HCT116 (cell line): Measurements from ENCODE around the gene CEP112. TPM values are rescaled to one million over a fixed set of nuclear protein-coding genes. Genes with fewer than 3 reads are reported as not detected.

ENCODE experiments used
- ATAC-seq: fragments of 200-7000 bp; cut with Tn5 transposase; 2 replicates; pipeline ENCODE4 v1.9.1; 2020; ENCODE audit warnings: mild to moderate bottlenecking, moderate library complexity
- BruUV-seq: library from RNA; stranded (reverse); fragments of 400-500 nt; replicated peaks from 2 replicates; lab custom pipeline; 2021; lab: Mats Ljungman, UMichigan
- CTCF ChIA-PET: fragments of 300-600 bp; sonication (Branson Sonifier 250); formaldehyde crosslinking; loops from one replicate; lab custom pipeline; 2021; ENCODE audit warnings: antibody characterized with exemption; lab: Charles Lee
- POLR2A ChIA-PET: fragments of 300-600, 350-600 bp; sonication (Branson Sonifier 250); formaldehyde crosslinking; loops from one replicate; lab custom pipeline; 2021; ENCODE audit warnings: antibody characterized with exemption; lab: Charles Lee
- RAD21 ChIA-PET, 2 experiments: fragments of 300-600 bp; sonication (Branson Sonifier 250); formaldehyde crosslinking; loops; one replicate each; lab custom pipeline; 2023; ENCODE audit warnings: low total read pairs in 2 of 2; ENCODE audit not compliant: uncharacterized antibody in 2 of 2, unreplicated experiment in 2 of 2, low non-redundant PET in 1 of 2; lab: Charles Lee
- DNase-seq: peaks from one replicate; pipeline ENCODE4 v3.0.0-alpha.2; 2010; ENCODE audit warnings: low read depth, low spot score
- H2AFZ ChIP-seq: fragments of 200-600 bp; shearing (Covaris generic), sonication (generic); 2 replicates; pipeline ENCODE4 v1.6.1; 2017; ENCODE audit warnings: low read depth, mixed run types, mixed read lengths, antibody characterized with exemption, low read length; ENCODE audit not compliant: poor library complexity, severe bottlenecking
- H3K27ac ChIP-seq: 2 replicates; pipeline ENCODE4 v1.5.1; 2012; ENCODE audit warnings: low read depth, low read length
- H3K27me3 ChIP-seq: fragments of 200-600 bp; sonication (generic); 2 replicates; pipeline ENCODE4 v1.6.1; 2016; ENCODE audit warnings: mixed run types, low read length, mixed read lengths; ENCODE audit not compliant: insufficient read depth
- H3K36me3 ChIP-seq, 2 experiments: fragments of 200-500 bp in 1 of 2; fragments of 200-600 bp in 1 of 2; sonication (Bioruptor generic) in 1 of 2; sonication (generic) in 1 of 2; 2 replicates each; pipeline versions ENCODE4 v1.5.1 to v1.6.1; 2014 to 2016; ENCODE audit warnings: low read length in 2 of 2, inconsistent platforms in 1 of 2, mixed read lengths in 1 of 2, mixed run types in 1 of 2; ENCODE audit not compliant: insufficient read depth in 2 of 2, control insufficient read depth in 1 of 2
- H3K4me1 ChIP-seq, 2 experiments: fragments of 200-600 bp in 1 of 2; sonication (generic) in 1 of 2; 2 replicates each; pipeline versions ENCODE4 v1.5.1 to v1.6.1; 2012 to 2017; ENCODE audit warnings: low read length in 2 of 2, inconsistent platforms in 1 of 2, mild to moderate bottlenecking in 1 of 2, mixed read lengths in 1 of 2, mixed run types in 1 of 2, moderate library complexity in 1 of 2; ENCODE audit not compliant: insufficient read depth in 2 of 2, control insufficient read depth in 1 of 2
- H3K4me2 ChIP-seq: fragments of 200-600 bp; sonication (generic); 2 replicates; pipeline ENCODE4 v1.6.1; 2017; ENCODE audit warnings: mixed run types, low read length, mixed read lengths
- H3K4me3 ChIP-seq, 2 experiments: fragments of 200-600 bp in 1 of 2; sonication (generic) in 1 of 2; replicated peaks in 1 of 2; 2 replicates each; pipeline ENCODE4 v1.5.1; 2011 to 2016; ENCODE audit warnings: low read length in 2 of 2, control low read depth in 1 of 2, low read depth in 1 of 2, mild to moderate bottlenecking in 1 of 2, mixed read lengths in 1 of 2, mixed run types in 1 of 2
- H3K79me2 ChIP-seq: fragments of 200-600 bp; sonication (generic); 2 replicates; pipeline ENCODE4 v1.6.1; 2017; ENCODE audit warnings: mild to moderate bottlenecking, mixed run types, low read length, moderate library complexity, mixed read lengths; ENCODE audit not compliant: insufficient read depth
- H3K9ac ChIP-seq: fragments of 200-600 bp; sonication (generic); 2 replicates; pipeline ENCODE4 v1.6.1; 2016; ENCODE audit warnings: low read length, mixed read lengths
- H3K9me2 ChIP-seq: fragments of 200-600 bp; sonication (generic), shearing (Covaris generic); 2 replicates; pipeline ENCODE4 v1.6.1; 2017; ENCODE audit warnings: mixed run types, mild to moderate bottlenecking, moderate library complexity; ENCODE audit not compliant: insufficient read depth
- H3K9me3 ChIP-seq, 2 experiments: fragments of 200-500 bp in 1 of 2; fragments of 200-600 bp in 1 of 2; sonication (Bioruptor generic) in 1 of 2; sonication (generic) in 1 of 2; 2 replicates each; pipeline ENCODE4 v1.6.1; 2014 to 2017; ENCODE audit warnings: low read length in 2 of 2, mixed read lengths in 2 of 2, inconsistent platforms in 1 of 2, low read depth in 1 of 2, mild to moderate bottlenecking in 1 of 2, mixed run types in 1 of 2, moderate library complexity in 1 of 2; ENCODE audit not compliant: control insufficient read depth in 1 of 2, insufficient read depth in 1 of 2
- H4K20me1 ChIP-seq: fragments of 200-600 bp; sonication (generic), shearing (Covaris generic); 2 replicates; pipeline ENCODE4 v1.6.1; 2017; ENCODE audit warnings: mixed run types, mild to moderate bottlenecking, moderate library complexity; ENCODE audit not compliant: insufficient read depth
- EZH2phosphoT487 ChIP-seq: fragments of 200-600 bp; IDR thresholded peaks from 2 replicates; pipeline ENCODE4 v1.6.1; 2018; ENCODE audit warnings: antibody characterized with exemption, borderline replicate concordance
- FOSL1 ChIP-seq: IDR thresholded peaks from 2 replicates; pipeline ENCODE4 v1.6.1; 2012; ENCODE audit warnings: low read depth
- TCF7L2 ChIP-seq: IDR thresholded peaks from 2 replicates; pipeline ENCODE4 v1.7.0; 2011; ENCODE audit warnings: borderline replicate concordance, inconsistent platforms; ENCODE audit not compliant: insufficient read depth, insufficient read length; ENCODE audit errors: extremely low read depth
- ZNF274 ChIP-seq: fragments of 200-500 bp; sonication (Bioruptor generic); IDR thresholded peaks from 2 replicates; pipeline ENCODE4 v1.6.1; 2014; ENCODE audit warnings: mild to moderate bottlenecking, low read depth, low read length, inconsistent platforms
- intact Hi-C: fragments of 100-400 bp; cut with micrococcal nuclease; formaldehyde crosslinking; loops from 2 replicates; pipeline ENCODE4 v1.10.0; 2022
- total RNA-seq: library from RNA; stranded (reverse); gene quantifications from one replicate; pipeline ENCODE4 v1.2.1, GENCODE V29; 2021; ENCODE audit not compliant: unreplicated experiment
- TF ChIP-seq, protein P1 (sequence below): IDR thresholded peaks from 2 replicates; pipeline ENCODE4 v1.6.1; 2011; ENCODE audit warnings: mild to moderate bottlenecking, low read length, moderate library complexity; ENCODE audit not compliant: insufficient replicate concordance; ENCODE audit errors: extremely low read depth

The CEP112 gene
- total RNA-seq, 1 experiment from 2014 or later: 10.9 TPM

DNA sequence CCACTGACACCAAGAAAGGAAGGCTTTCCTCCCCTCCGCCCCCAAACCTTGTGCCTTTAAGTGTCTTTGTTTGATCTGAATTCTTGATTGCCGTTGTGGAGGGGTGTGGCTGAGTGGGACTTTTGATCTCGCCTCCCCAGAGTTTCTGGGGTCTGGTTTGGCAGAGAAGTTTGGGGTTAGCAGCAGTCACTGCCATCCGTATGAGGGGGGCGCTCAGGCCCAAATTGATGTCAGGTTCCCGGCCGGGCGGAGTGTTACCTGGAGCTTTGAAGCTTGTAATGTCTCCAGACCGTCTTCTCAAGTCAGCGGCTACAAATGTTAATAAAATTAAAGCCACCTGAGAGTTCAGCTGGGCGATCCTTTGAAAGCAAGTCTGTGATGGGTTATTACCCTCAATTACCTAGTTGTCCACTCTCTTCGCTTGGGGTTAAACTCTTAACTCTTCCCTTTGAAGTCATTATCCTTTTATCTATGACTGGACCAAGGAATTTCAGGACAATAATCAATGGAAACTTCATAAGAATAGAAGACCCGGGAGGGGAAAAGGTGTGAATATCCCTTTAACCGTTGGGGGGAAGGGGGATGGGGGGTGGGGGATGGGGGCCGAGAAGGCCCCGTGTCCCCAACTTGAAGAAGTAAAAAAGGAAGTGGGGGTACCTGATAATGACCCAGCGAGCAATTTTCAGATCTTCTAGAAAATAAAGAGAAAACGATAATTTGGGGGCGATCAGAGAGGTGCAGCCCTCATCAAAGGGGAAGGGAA is 598.7 kb downstream of the CEP112 start:
- ChIA-PET POLR2A (no interaction called here), RAD21 (interaction anchor here in 1 of 2 experiments (0.5 kb wide), 1 partner anchor 302 kb away, joined by 4 read pairs; no protein-coding TSS in a partner anchor), CTCF (no interaction called here)
- intact Hi-C loops: no loop called here
- peaks cover 9 to 15% of the 10 kb centered on the region in 2 experiments for H3K4me1 ChIP-seq
- BruUV-seq: no TSS peak
- no peak overlapping the region for H3K4me2 ChIP-seq
- no peak for DNase-seq
- H3K27me3 ChIP-seq: no peaks in the 10 kb centered on the region
- H3K4me3 ChIP-seq: no peak overlapping the region
- no peaks in the 10 kb centered on the region for H3K9me3 ChIP-seq
- no peak overlapping the region for H3K9ac ChIP-seq
- H3K27ac ChIP-seq: no peak overlapping the region
- ATAC-seq: no peak
- no peak overlapping the region for H2AFZ ChIP-seq
- H3K9me2 ChIP-seq: no peaks in the 10 kb centered on the region
- no peaks in the 10 kb centered on the region for H4K20me1 ChIP-seq
- H3K79me2 ChIP-seq: no peaks in the 10 kb centered on the region
- H3K36me3 ChIP-seq: no peaks in the 10 kb centered on the region
- TF ChIP-seq, protein P1, sequence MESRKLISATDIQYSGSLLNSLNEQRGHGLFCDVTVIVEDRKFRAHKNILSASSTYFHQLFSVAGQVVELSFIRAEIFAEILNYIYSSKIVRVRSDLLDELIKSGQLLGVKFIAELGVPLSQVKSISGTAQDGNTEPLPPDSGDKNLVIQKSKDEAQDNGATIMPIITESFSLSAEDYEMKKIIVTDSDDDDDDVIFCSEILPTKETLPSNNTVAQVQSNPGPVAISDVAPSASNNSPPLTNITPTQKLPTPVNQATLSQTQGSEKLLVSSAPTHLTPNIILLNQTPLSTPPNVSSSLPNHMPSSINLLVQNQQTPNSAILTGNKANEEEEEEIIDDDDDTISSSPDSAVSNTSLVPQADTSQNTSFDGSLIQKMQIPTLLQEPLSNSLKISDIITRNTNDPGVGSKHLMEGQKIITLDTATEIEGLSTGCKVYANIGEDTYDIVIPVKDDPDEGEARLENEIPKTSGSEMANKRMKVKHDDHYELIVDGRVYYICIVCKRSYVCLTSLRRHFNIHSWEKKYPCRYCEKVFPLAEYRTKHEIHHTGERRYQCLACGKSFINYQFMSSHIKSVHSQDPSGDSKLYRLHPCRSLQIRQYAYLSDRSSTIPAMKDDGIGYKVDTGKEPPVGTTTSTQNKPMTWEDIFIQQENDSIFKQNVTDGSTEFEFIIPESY: no peak
- TF ChIP-seq, all 23 proteins: peak for 0

GRCh38 chr17:65592125-65592965 is 599.6 kb downstream of the CEP112 start:
- Histone ChIP-seq H3K4me3 (no peak overlapping the region), H4K20me1 (no peaks in the 10 kb centered on the region), H3K4me2 (no peak overlapping the region), H3K27ac (no peak overlapping the region), H3K9me3 (no peaks in the 10 kb centered on the region), H3K36me3 (no peaks in the 10 kb centered on the region), H2AFZ (no peak overlapping the region), H3K79me2 (no peaks in the 10 kb centered on the region), H3K9me2 (no peaks in the 10 kb centered on the region), H3K4me1 (peaks cover 18 to 25% of the 10 kb centered on the region in 2 experiments), H3K27me3 (no peaks in the 10 kb centered on the region), H3K9ac (no peak overlapping the region)
- TF ChIP-seq ZNF274 (no peak), TCF7L2 (no peak), FOSL1 (no peak), EZH2phosphoT487 (no peak)
- TF ChIP-seq, protein P1: no peak
- intact Hi-C loops: no loop called here
- BruUV-seq: no TSS peak
- ChIA-PET POLR2A (no interaction called here), CTCF (no interaction called here), RAD21 (no interaction called here)
- no peak for ATAC-seq
- DNase-seq: no peak
